ENCODE data around the gene MYO1H. TPM values are rescaled to one million over a fixed set of nuclear protein-coding genes. Genes with fewer than 3 reads are reported as not detected.

The MYO1H gene
- total RNA-seq, 3 donors from 2014 or later (not counting 1 experiment from before 2014, with no cell fraction given), result not detected

DNA sequence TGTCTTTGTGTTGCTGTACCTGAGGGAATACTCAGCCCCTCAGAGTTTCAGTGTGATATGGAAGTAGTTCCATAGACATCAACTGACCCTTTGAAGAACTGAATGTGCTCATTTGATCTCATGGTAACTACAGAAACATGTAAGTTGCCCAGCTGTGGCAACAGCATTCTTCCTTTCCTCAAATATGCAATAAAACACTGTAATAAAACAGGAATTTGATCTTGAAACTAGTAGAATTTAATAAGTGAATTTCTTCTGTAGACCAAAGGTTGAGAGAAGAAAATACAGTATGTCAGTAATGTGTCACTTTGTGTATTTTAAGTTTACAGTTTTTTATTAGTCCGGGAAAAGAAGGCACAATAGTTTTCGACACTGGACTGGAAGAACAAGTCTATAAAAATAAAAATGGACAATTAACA is 97.5 kb downstream of the MYO1H start:
- TF ChIP-seq, protein P1, sequence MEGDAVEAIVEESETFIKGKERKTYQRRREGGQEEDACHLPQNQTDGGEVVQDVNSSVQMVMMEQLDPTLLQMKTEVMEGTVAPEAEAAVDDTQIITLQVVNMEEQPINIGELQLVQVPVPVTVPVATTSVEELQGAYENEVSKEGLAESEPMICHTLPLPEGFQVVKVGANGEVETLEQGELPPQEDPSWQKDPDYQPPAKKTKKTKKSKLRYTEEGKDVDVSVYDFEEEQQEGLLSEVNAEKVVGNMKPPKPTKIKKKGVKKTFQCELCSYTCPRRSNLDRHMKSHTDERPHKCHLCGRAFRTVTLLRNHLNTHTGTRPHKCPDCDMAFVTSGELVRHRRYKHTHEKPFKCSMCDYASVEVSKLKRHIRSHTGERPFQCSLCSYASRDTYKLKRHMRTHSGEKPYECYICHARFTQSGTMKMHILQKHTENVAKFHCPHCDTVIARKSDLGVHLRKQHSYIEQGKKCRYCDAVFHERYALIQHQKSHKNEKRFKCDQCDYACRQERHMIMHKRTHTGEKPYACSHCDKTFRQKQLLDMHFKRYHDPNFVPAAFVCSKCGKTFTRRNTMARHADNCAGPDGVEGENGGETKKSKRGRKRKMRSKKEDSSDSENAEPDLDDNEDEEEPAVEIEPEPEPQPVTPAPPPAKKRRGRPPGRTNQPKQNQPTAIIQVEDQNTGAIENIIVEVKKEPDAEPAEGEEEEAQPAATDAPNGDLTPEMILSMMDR (IDR thresholded peaks at IDR 0.05), result no peak
- ATAC-seq, result no peak
- no peaks in the 10 kb centered on the region for H3K36me3 Mint-ChIP-seq
- WGBS (ENCODE audit: insufficient coverage), result 100% methylated on average over 2 of the region's 2 CpGs
- peak overlapping the region; percentile 7 for H3K4me3 Mint-ChIP-seq
- no peaks in the 10 kb centered on the region for H3K9me3 Mint-ChIP-seq
- peak overlapping the region; percentile 5 for H3K27ac ChIP-seq (ENCODE audit: low read length)
- H3K27me3 Mint-ChIP-seq (ENCODE audit: low read depth in 2 of 2), result no peaks in the 10 kb centered on the region
- peaks cover 8% of the 10 kb centered on the region for H3K36me3 ChIP-seq (ENCODE audit: control insufficient read depth, insufficient read depth, low read length)
- DNase-seq, result no peak
- H3K27ac Mint-ChIP-seq, result peak overlapping the region; percentile 80 to 93
- H3K9me3 ChIP-seq (ENCODE audit: control insufficient read depth, insufficient read depth, low read length), result no peaks in the 10 kb centered on the region
- no peaks in the 10 kb centered on the region for H3K27me3 ChIP-seq (ENCODE audit: control insufficient read depth, insufficient read depth, low read length)
- no peak overlapping the region for H3K4me3 ChIP-seq (ENCODE audit: low read length)
- intact Hi-C loops (cut with micrococcal nuclease), result no loop called here
- H3K4me1 Mint-ChIP-seq, result peaks cover 45 to 57% of the 10 kb centered on the region in 2 donors
- peaks cover 43% of the 10 kb centered on the region for H3K4me1 ChIP-seq (ENCODE audit: control insufficient read depth, insufficient read depth, low read length)

DNA sequence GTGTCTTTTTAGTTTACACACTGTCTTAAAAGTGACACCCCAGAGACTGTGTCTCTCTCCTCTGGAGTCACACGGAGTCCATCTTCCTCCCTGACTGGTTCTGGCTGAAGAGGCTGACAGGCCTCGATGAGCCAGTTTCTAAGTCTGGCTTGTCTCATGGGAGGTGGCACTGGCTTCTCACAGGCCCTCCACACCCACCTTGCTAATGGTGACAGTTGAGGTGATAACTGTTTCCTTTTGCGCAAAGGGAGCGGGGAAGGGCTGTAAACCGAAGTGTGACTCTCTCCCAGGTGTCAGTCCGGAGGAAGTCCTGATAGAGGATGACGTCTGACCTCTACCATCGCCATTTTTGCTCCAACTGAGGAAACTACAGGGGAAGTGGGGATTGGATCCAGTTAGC is 99.2 kb downstream of the MYO1H start:
- ATAC-seq (peak; percentile 60 to 72 (median 71)), DNase-seq (peak in 1 of 2 donors; percentile 19)
- Mint-ChIP-seq H3K4me1 (peaks cover 62 to 73% of the 10 kb centered on the region in 2 donors), H3K36me3 (no peaks in the 10 kb centered on the region), H3K4me3 (peak overlapping the region; percentile 53), H3K27me3 (ENCODE audit: low read depth in 2 of 2) (no peaks in the 10 kb centered on the region), H3K9me3 (no peaks in the 10 kb centered on the region), H3K27ac (peak overlapping the region; percentile 80 to 93)
- peak overlapping the region; percentile 77 for H3K27ac ChIP-seq (ENCODE audit: low read length)
- WGBS (ENCODE audit: insufficient coverage), result 52% methylated on average over 8 of the region's 8 CpGs
- TF ChIP-seq, protein P1 (IDR thresholded peaks at IDR 0.05), result no peak
- intact Hi-C loops (cut with micrococcal nuclease), result no loop called here
- H3K4me1 ChIP-seq (ENCODE audit: control insufficient read depth, insufficient read depth, low read length), result peaks cover 59% of the 10 kb centered on the region
- H3K36me3 ChIP-seq (ENCODE audit: control insufficient read depth, insufficient read depth, low read length), result peaks cover 8% of the 10 kb centered on the region
- H3K9me3 ChIP-seq (ENCODE audit: control insufficient read depth, insufficient read depth, low read length), result no peaks in the 10 kb centered on the region
- H3K4me3 ChIP-seq (ENCODE audit: low read length), result no peak overlapping the region
- H3K27me3 ChIP-seq (ENCODE audit: control insufficient read depth, insufficient read depth, low read length), result no peaks in the 10 kb centered on the region

DNA sequence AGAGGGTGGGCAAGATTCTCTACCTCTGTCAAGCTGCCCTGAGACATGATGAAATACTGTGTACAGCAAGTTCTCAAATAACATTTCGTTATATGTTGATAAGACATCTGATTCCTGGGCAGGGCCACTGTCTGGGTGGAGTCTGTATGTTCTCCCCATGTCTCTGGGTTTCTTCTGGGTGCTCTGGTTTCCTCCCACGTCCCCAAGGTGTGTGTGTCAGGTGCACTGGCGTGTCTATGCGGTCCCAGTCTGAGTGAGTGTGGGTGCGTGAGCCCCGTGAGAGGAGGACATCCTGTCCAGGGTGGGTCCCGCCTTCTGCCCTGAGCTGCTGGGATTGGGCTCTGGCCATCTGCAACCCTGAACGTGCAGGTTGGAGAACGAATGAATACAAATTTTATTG is 99.8 kb downstream of the MYO1H start:
- no peak for ATAC-seq
- Mint-ChIP-seq H3K4me3 (peak overlapping the region; percentile 28), H3K4me1 (peaks cover 68 to 76% of the 10 kb centered on the region in 2 donors), H3K9me3 (no peaks in the 10 kb centered on the region), H3K36me3 (no peaks in the 10 kb centered on the region), H3K27me3 (ENCODE audit: low read depth in 2 of 2) (no peaks in the 10 kb centered on the region), H3K27ac (peak overlapping the region; percentile 80 to 93)
- no peaks in the 10 kb centered on the region for H3K9me3 ChIP-seq (ENCODE audit: control insufficient read depth, insufficient read depth, low read length)
- TF ChIP-seq, protein P1 (IDR thresholded peaks at IDR 0.05), result no peak
- H3K36me3 ChIP-seq (ENCODE audit: control insufficient read depth, insufficient read depth, low read length), result peaks cover 8% of the 10 kb centered on the region
- H3K4me3 ChIP-seq (ENCODE audit: low read length), result no peak overlapping the region
- no peak for DNase-seq
- peak overlapping the region; percentile 77 for H3K27ac ChIP-seq (ENCODE audit: low read length)
- no peaks in the 10 kb centered on the region for H3K27me3 ChIP-seq (ENCODE audit: control insufficient read depth, insufficient read depth, low read length)
- intact Hi-C loops (cut with micrococcal nuclease), result no loop called here
- H3K4me1 ChIP-seq (ENCODE audit: control insufficient read depth, insufficient read depth, low read length), result peaks cover 65% of the 10 kb centered on the region
- 71% methylated on average over 7 of the region's 9 CpGs for WGBS (ENCODE audit: insufficient coverage)

DNA sequence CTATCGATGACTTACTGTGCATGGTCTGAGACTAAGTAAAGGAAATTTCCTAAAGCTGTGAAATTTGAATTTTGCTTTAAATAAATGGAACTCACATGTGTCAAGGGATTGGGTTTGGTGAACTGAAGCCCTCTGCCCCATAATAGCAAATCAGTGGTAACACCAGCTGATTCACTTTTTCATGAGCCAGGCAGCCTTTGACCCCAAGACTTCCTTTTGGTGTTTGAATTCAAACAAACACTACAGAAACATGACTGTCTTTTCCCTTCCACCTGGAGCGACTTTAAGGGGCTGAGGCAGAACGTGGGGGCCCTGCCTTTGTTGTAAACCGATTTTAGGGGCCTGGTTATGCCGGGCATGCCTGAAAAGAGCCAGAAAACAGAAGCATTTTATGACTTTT is 100.6 kb downstream of the MYO1H start:
- Mint-ChIP-seq H3K4me1 (peaks cover 69 to 77% of the 10 kb centered on the region in 2 donors), H3K27me3 (ENCODE audit: low read depth in 2 of 2) (no peaks in the 10 kb centered on the region), H3K27ac (peak overlapping the region; percentile 80 to 93), H3K4me3 (no peak overlapping the region), H3K9me3 (no peaks in the 10 kb centered on the region), H3K36me3 (no peaks in the 10 kb centered on the region)
- TF ChIP-seq, protein P1 (IDR thresholded peaks at IDR 0.05), result no peak
- intact Hi-C loops (cut with micrococcal nuclease), result no loop called here
- ATAC-seq, result no peak
- Histone ChIP-seq H3K27ac (ENCODE audit: low read length) (no peak overlapping the region), H3K9me3 (ENCODE audit: control insufficient read depth, insufficient read depth, low read length) (no peaks in the 10 kb centered on the region), H3K4me1 (ENCODE audit: control insufficient read depth, insufficient read depth, low read length) (peaks cover 71% of the 10 kb centered on the region), H3K4me3 (ENCODE audit: low read length) (no peak overlapping the region), H3K27me3 (ENCODE audit: control insufficient read depth, insufficient read depth, low read length) (no peaks in the 10 kb centered on the region), H3K36me3 (ENCODE audit: control insufficient read depth, insufficient read depth, low read length) (peaks cover 12% of the 10 kb centered on the region)
- no peak for DNase-seq
- WGBS (ENCODE audit: insufficient coverage), result 92% methylated on average over 5 of the region's 5 CpGs

All from natural killer cell (primary cell).